NK-92 (cell line): ENCODE results near the gene INTS7.
"Not testable (repeated sequence)": the region's sequence is repeated elsewhere in the genome, so short reads cannot be mapped to it uniquely, and the experiment has no call there.

Experiments used
- DNase-seq: peaks from one replicate; lab custom pipeline; 2025; ENCODE audit not compliant: unreplicated experiment; lab: John Stamatoyannopoulos, UW

The INTS7 gene

GRCh38 chr1:211985556-211986264 lies 49.6 kb downstream of the INTS7 start:
- DNase-seq, result no peak

- DNase-seq, result no peak
Measured at GRCh38 chr1:211978596-211978995, 56.8 kb downstream of the INTS7 start.

GRCh38 chr1:211975152-211975941 lies 60.0 kb downstream of the INTS7 start:
- DNase-seq, result no peak

- DNase-seq, result no peak
Measured at GRCh38 chr1:211973541-211973940, 61.8 kb downstream of the INTS7 start.

GRCh38 chr1:211968200-211968834 lies 67.0 kb downstream of the INTS7 start:
- no peak for DNase-seq

GRCh38 chr1:211967704-211968103 lies 67.7 kb downstream of the INTS7 start:
- DNase-seq, result no peak

GRCh38 chr1:211965108-211965805 lies 70.1 kb downstream of the INTS7 start:
- DNase-seq, result no peak

GRCh38 chr1:211959680-211960079 lies 75.7 kb downstream of the INTS7 start:
- no peak for DNase-seq

GRCh38 chr1:211959221-211959620 lies 76.1 kb downstream of the INTS7 start:
- no peak for DNase-seq

- not testable (repeated sequence) for DNase-seq
Measured at GRCh38 chr1:211954028-211954427, 81.3 kb downstream of the INTS7 start.

- not testable (repeated sequence) for DNase-seq
Measured at GRCh38 chr1:211953543-211953942, 81.8 kb downstream of the INTS7 start.

GRCh38 chr1:211952299-211952698 lies 83.1 kb downstream of the INTS7 start:
- DNase-seq, result no peak

- DNase-seq, result no peak
Measured at GRCh38 chr1:211951856-211952255, 83.5 kb downstream of the INTS7 start.

- no peak for DNase-seq
Measured at GRCh38 chr1:211948377-211948776, 87.0 kb downstream of the INTS7 start.

GRCh38 chr1:211947396-211948295 lies 87.7 kb downstream of the INTS7 start:
- DNase-seq, result no peak

GRCh38 chr1:211944733-211945500 lies 90.4 kb downstream of the INTS7 start:
- DNase-seq, result no peak

- DNase-seq, result no peak
Measured at GRCh38 chr1:211942583-211942982, 92.8 kb downstream of the INTS7 start.

GRCh38 chr1:211939876-211940468 lies 95.4 kb downstream of the INTS7 start:
- DNase-seq, result no peak

GRCh38 chr1:211938561-211938997 lies 96.8 kb downstream of the INTS7 start:
- no peak for DNase-seq
